Stimulated activated CD4-positive, alpha-beta T cell treated with anti-CD3 and anti-CD28 coated beads, Interleukin-12 subunit alpha, Interleukin-12 subunit beta, amount 100 ng/mL, for 24 hours (primary cell): ENCODE measurements around the gene PIGU.
"Not testable (repeated sequence)": the region's sequence is repeated elsewhere in the genome, so short reads cannot be mapped to it uniquely, and the experiment has no call there.

Experiments used
- DNase-seq, 2 experiments: peaks; one replicate each; pipeline ENCODE4 v3.0.0-alpha.2; 2020; ENCODE audit warnings: low read depth in 2 of 2

Gene PIGU

DNA sequence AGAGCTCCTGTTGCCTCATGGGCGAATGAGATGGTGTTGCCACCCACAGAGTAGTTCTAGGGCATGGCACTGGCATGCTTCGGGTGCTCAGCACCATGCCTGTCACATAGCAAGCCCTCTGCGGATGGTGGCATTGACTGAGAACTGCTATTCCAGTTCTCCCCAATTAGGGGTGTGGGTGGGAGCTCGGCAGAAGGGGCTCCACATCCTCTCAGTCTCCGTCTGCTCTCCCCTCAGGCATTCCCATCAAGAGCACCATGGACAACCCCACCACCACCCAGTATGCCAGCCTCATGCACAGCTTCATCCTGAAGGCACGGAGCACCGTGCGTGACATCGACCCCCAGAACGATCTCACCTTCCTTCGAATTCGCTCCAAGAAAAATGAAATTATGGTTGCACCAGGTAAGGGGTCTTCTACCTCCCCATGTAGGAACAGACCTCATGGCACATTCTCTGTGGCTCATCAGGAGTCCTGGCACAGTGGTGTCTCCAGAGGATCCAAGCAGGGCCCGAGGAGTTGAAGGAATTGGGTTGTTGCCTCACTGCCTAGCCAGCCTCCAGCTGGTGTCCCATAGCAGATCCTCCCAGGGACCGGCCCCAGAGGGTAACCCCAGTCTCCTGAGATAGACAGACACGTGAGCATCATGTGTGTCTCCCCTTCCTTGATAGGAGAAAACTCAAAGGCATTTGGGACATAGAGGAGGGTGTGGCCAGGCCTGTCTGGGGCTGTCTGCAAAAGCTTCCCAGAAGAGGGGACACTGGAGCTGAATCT, 142.3 kb downstream of the PIGU start:
- DNase-seq = no peak

DNA sequence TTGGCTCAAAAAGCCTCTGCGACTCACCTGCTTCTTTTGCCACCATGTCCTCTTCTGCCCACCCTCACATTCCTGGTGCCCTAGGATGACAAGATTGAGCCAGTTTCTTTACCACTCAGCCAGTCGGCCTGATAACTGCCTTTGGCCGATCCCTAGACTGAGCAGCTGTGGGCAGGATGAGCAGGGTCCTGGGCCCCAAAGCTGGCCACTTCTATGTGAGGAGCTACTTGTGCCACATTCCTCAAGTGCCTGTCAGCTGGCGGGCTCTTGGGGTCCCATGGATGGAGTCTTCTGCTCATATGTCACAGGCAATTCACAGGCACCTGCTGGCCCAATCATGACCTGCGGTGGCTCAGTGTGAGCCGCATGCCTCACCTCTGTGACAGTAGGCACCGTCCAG, 144.1 kb downstream of the PIGU start:
- DNase-seq = no peak

DNA sequence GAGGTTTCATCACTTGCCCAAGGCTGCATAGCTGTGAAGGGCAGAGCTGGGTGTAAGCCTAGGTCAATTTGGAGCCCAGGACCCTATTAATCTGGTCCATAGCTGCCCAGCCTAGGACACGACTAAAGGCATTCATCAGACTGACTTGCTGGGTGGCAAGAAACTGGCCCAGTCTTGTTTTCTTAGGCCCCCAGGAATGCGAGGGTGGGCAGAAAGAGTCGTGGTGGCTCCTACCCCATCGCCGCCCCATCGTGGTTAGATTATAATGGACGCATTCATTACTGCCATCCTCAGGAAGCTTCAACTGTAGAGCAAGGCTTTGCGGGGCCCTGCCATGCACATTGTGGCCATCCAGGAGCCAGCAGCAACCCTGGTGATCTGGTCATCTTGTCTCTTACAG, 144.6 kb downstream of the PIGU start:
- no peak for DNase-seq

DNA sequence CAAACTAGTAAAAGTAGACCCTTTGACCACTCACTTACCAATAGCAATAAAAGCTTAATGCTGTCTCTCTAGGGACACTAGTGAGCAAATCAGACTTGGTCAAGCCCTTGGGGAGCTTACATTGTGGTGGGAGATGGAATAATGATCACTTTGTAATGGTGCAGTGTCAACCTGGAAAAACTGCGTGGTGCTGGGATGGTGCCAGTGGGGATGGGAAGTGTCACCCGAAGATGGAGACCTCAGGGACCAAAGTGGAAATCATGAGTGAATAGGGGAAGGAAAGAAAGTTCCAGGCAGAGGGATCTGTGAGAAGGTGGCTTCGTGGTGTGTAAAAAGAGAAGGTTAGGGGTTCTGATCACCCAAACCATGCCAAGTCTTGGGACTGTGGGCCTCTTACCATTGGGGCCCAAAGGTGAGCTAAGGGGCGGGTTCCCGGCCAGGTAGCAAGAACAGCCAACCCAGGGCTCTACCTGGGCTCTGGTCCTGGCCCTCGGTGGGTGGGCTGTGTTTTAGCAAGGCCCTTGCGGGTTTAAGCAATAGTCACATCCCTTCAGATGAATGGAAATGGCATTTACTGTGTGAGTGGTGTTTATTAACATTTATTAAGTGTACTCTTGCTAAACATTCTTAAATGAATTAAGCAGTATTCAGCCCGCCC, 145.2 kb downstream of the PIGU start:
- DNase-seq = no peak

DNA sequence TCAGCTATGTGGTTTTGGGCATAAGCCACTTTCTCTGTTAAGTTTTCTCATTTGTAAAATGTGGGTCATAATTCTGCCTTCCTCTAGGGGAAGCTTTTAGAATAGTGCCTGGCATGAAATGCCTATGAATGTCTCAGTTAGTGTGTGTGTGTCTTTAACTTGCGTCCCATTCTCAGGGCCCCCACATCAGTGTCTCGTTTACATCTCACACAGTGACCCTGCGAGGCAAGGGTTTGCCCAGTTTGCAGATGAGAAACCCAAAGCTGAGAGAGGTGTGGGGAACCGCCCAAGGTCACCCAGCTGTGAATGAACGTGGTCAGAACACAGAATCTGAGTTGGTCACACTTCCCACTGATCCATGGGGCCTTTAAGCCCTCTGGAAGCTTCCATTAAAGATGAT, 146.6 kb downstream of the PIGU start:
- DNase-seq = no peak

DNA sequence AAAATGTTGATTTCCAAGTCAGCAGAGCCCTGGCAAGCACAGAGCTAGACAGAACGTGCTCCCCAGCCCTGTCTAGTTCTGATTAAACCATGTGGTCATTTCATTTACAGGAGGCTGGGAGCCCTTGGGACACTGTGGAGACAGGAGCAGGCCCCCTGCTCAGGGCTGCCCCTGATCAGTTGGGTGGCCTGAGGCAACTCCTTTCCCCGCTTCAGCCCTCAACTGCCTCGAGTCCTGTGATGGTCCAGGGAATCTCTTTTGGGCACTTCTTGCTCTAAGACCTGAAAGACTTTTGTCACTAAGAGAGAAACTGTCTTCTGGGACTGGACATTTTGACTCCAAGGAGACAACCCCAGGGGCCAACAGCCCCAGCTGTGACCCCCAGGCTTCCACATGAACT, 147.2 kb downstream of the PIGU start:
- DNase-seq = no peak

DNA sequence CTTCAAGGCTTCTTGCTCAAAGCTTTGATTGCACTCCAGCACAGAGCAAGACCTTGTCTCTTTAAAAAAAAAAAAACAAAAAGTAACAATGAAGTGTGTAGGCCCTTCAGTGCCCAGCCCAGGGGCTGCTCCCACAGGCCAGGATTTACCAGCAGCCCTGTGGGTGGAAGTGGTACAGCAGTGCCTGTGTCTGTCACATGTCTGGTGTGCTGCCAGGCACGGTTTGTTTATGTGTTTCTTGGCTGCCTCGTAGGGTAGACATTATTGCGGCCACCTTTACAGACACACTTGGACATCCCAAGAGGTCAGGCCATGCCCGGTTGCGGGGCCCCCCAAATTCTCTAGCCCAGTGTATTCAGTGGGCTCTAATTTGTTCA, 148.0 kb downstream of the PIGU start:
- no peak for DNase-seq

DNA sequence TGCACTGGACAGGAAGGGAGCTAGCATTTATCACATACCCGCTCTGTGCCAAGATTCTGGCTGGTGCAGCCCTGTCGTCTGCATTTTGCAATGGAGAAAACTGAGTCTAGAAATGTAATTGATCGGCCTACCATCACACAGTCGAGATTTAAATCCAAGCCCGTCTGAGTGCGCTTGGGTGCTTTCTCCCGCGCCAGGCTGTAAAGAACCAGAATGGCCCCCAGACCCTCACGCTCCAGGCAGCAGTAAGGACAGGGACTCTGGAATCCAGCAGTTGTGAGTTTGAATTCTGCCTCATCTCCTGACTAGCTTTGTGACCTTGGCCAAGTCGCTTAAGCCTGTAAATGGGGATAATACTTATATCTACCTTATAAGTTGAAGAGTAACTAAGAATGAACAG, 149.9 kb downstream of the PIGU start:
- DNase-seq = no peak

DNA sequence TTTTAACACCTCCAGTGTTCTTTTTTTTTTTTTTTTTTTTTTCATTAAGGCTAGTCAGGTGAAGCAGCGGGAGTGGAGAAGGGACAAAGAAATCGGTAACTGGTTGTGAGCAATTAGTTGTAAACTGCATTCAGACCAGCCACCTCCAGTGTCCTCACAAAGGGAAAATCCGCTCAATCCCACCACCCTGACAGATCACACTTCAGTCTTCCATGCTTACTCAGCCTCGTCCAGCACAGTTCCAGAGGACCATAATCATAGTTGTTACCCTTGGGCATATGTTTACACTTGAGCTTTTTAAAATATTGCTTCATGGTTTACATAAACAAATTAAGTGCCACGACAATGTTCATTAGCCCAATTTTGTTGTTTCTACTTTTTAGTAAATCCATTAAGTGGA, 150.4 kb downstream of the PIGU start:
- no peak for DNase-seq

DNA sequence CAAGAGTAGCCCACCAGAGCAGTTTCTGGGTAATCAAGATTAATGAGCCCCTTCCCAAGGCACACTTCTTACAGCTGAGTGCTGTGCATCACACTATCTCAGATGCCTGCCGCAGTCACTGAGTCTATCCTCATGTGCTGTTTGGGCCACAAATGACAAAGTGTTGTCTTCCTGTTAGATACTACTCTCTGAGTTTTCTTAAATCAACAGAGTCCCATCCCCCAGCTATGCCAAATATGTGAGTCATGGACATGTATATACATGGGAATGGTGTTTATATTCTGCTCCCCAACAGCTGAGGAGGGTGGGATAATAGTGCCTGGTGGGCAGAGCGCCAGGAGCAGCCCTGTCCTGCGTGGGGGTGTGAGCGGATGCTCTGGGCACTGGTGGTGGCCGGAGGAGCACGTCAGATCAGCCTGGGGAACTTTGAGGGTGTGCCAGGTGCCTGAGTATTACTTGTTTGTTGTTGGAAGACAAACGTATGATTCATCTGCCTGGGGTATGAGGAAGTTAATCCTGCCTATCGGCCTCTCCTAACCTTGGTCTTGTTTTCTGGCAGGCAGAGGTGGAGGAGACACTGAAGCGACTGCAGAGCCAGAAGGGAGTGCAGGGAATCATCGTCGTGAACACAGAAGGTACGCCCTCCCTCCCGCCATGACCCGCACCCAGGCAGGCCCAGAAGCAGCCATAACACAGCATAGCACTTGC, 151.0 kb downstream of the PIGU start:
- no peak for DNase-seq

DNA sequence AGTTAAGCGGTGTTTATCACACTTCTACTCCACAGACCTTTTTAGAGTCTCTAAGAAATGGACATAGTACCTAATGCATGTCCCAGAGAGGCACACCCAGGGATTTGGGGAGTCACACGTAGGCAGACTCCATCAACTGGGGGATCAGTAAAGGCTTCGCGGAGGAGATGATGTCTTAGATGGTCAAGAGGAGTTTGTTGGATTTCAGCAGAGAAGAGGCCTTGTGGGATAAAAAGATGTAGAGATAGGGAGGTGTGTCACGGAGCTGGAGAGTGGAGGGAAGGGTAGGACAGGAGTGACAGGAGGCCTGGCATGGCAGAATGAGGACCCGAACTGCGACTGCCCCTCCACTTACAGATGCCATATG, 151.6 kb downstream of the PIGU start:
- no peak for DNase-seq

DNA sequence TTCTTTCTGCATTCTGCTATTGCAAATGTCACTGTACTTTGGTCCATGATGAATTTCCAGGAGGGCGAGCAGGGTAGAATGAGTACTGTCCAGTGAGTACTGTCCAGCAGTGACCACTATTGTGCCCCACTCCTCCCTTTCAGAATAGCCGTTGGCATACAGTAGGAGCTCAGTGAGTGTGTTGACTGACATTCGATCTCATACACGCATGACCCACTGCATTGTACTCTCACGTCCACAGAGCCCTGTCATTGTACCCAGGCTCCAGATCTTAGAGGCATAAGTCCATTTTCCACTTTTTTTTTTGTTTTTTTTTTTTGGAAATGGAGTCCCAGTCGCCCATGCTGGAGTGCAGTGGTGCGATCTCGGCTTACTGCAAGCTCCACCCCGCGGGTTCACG, 152.5 kb downstream of the PIGU start:
- no peak for DNase-seq

DNA sequence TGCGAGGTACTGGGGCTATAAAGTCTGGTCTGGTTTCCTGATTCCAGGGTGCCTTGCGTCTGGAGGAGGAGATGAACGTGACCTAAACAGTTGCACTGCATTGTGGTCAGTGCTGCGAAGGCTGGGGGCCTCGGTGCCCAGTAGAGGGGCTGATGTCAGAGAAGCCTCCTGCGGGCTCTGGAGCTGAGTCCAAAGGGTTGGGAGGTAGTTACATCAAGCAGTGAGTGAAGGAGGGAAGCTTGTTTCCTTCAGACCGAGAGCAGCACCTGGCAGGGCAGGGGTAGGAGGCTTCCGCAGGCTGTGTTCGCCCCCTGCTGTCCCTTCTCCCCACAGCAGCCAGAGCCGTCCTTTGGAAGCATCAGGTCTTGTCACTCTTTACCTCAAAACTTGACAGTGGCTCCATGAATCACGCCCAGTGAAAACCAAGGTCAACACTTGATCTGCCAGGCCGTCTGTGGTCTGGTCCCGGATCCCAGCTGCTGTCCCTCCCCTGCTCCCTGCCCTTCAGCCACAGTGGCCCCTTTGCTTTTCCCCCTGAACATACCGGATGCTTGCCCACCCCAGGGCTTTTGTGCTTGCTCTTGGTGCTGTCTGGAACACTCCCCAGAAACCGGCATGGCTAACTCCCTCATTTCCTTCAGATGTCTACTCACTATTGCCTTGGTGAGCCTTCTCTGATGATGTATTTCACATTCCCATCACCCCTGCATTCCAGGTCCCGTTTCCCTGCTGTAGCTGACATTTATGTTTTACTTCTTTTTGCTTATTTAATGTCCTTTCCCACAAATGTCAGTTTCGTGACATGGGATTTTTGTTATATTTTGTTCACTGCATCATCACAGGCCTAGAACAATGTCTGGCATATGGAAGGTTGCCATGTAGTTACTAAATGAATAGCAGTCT, 153.7 kb downstream of the PIGU start:
- peak; percentile 15 to 37 for DNase-seq

DNA sequence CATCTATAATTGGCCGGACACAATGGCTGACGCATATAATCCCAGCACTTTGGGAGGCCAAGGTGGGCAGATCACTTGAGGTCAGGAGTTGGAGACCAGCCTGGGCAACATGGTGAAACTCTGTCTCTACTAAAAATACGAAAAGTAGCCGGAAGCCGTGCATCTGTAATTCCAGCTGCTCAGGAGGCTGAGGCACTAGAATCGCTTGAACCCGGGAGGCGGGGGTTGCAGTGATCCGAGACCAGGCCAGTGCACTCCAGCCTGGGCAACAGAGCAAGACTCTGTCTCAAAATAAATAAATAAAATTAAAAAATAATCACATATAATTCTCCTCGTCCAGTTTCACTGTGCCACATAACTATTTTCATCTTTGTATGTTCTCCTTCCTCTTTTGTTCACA, 157.1 kb downstream of the PIGU start:
- not testable (repeated sequence) for DNase-seq

DNA sequence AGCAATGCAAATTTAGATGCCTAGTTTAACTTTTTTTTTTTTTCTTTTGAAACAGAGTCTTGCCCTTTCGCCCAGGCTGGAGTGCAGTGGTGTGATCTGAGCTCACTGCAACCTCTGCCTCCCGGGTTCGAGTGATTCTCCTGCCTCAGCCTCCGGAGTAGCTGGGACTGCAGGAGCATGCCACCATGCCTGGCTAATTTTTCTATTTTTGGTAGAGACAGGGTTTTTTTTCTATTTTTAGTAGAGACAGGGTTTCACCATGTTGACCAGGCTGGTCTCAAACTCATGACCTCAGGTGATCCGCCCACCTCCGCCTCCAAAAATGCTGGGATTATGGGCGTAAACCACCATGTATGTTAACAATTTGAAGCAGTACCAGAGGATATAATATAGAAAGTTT, 158.0 kb downstream of the PIGU start:
- not testable (repeated sequence) for DNase-seq

DNA sequence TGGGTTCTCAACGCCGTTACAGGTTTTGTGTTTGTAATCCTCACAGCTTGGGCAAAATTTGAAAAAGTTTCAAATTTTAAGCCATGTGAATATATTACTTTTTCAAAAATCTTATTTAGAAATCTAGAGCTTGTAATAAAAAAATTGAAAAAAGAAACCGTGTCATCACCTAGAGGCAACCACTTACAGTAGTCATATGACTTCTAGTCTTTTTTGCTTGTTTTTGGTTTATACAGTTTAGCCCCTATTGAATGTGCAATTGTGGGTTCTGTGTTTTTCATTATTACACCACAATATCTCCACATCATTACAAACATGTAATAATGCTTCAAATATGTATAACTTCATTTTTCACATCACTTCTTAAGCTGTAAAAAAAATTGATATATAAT, 159.8 kb downstream of the PIGU start:
- DNase-seq = no peak

DNA sequence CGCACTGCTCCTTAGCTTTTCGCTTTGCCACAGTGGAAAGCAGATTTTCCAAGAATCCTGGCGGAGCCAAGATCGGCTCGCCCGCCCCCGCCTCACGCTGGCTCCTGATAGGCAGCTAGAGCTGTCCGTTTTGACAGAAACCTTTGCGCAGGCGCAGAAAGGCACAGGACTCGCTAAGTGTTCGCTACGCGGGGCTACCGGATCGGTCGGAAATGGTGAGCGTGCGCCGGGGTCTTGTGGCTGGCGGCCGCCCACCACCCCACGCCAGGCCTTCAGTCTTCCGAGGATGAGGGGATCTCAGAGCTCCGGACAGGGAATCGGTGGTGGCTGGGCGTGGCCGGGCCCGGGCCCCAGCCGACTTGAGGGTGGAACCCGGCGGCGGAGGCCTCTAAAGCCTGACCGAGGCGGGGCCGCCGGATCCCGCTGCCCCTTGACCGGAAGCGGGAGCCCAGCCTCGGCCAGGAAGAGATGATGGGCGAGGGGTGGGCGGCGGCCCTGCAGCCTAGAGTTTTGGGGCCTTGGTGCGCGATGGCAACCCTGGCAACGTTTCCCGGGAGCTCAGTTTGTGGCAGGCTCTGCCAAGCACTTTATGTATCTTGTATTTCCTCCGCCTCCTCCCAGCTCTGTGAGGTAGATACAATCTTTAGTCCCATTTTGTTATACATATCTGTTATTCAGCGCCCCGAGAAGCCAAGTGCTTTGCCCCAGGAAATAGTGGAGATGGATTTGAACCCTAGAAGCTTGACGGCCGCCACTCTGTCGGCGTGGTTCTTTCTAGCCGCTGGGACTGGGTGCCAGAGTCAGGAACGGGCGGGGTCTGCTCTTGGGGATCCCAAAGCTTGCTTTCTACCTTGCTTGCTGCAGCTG, 160.4 kb downstream of the PIGU start, which contains the start of gene DYNLRB1:
Gene DYNLRB1 (plus strand): TSS at position 176 of the 867 bp plus-strand sequence. CDS start 37 bp downstream, at position 213.
- peak; percentile 88 to 95 for DNase-seq

DNA sequence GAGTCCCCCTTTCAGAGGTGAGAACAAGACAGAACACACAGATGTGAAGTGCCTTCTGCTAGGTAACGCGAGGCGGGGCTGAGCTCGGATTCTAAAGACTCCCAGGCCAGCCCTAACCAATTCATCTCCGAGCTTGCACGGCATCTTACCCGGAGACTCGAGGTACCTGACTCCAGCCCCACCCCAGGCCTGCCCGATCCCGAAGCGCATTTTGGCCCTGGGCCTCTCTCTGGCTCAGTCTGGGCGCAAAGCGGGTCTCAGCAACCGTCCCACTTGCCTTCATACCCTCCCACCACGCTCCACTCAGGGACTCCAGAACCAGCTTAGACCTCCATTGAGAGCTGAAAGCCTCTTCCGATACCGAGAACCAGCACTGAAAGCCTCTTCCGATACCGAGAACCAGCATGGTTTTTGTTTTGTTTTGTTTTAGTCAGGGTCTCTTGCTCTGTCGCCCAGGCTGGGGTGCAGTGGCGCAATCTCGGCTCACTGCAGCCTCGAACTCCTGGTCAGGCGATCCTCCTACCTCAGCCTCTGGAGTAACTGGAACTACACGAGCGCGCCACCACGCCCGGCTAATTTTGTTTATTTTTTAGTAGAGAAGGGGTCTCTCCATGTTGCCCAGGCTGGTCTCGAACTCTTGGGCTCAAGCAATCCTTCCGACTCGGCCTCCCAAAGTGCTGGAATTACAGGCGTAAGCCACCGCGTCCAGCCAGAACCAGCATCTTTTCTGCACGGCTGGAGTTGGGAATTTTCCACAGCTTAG, 161.2 kb downstream of the PIGU start:
- peak; percentile 48 to 55 for DNase-seq

DNA sequence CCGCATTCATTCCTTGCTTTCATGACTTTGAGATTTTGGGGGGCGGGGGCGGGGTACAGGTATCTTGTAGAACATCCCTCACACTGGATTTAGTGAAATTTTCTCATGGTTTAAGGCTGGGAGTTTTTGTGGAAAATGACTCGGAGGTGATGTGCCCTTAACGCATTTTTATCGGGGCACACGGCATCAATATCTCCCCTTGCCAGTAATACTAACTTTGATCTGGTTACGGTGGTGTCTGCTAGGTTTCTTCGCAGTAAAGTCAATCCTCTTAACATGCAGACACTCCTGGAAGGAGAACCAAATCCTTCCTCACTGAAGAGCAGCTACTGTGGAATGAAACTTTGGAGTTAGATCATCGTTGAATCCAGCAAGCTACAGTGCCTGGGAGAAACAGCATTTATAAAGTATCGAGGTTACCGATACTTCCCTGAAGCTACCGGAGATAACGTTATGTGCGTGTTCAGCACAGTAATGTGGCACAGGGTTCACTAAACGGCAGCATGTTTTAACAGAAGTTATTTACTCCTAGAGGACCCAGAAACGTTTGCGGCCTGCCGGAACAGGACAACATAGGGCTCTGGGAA, 161.9 kb downstream of the PIGU start:
- no peak for DNase-seq

DNA sequence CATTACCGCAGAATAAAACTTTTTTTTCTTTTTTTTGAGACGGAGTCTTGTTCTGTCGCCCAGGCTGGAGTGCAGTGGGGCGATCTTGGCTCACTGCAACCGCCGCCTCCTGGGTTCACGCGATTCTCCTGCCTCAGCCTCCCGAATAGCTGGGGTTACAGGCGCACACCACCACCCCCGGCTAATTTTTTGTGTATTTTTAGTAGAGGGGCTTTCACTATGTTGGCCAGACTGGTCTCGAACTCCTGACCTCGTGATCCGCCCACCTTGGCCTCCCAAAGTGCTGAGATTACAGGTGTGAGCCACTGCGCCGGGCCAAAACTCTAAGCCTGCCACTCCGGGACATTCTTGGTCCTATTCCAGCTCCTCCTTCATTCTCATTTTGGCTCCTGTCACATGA, 162.9 kb downstream of the PIGU start:
- DNase-seq = not testable (repeated sequence)
